GM12874 (cell line): ENCODE data around the gene ACAD9.

ENCODE experiments used
- TF ChIP-seq, protein P1 (sequence below): IDR thresholded peaks from 2 replicates; pipeline ENCODE4 v1.5.1; 2011; ENCODE audit warnings: low read depth, mild to moderate bottlenecking, control low read depth, low read length, moderate library complexity; ENCODE audit not compliant: insufficient read depth

Gene ACAD9

GRCh38 chr3:128889139-128889894 is 9.9 kb downstream of the ACAD9 start:
- TF ChIP-seq, protein P1, sequence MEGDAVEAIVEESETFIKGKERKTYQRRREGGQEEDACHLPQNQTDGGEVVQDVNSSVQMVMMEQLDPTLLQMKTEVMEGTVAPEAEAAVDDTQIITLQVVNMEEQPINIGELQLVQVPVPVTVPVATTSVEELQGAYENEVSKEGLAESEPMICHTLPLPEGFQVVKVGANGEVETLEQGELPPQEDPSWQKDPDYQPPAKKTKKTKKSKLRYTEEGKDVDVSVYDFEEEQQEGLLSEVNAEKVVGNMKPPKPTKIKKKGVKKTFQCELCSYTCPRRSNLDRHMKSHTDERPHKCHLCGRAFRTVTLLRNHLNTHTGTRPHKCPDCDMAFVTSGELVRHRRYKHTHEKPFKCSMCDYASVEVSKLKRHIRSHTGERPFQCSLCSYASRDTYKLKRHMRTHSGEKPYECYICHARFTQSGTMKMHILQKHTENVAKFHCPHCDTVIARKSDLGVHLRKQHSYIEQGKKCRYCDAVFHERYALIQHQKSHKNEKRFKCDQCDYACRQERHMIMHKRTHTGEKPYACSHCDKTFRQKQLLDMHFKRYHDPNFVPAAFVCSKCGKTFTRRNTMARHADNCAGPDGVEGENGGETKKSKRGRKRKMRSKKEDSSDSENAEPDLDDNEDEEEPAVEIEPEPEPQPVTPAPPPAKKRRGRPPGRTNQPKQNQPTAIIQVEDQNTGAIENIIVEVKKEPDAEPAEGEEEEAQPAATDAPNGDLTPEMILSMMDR: no peak

GRCh38 chr3:128895843-128896697 is 16.6 kb downstream of the ACAD9 start:
- TF ChIP-seq, protein P1: no peak

GRCh38 chr3:128902426-128902825 is 23.0 kb downstream of the ACAD9 start:
- TF ChIP-seq, protein P1: no peak

DNA sequence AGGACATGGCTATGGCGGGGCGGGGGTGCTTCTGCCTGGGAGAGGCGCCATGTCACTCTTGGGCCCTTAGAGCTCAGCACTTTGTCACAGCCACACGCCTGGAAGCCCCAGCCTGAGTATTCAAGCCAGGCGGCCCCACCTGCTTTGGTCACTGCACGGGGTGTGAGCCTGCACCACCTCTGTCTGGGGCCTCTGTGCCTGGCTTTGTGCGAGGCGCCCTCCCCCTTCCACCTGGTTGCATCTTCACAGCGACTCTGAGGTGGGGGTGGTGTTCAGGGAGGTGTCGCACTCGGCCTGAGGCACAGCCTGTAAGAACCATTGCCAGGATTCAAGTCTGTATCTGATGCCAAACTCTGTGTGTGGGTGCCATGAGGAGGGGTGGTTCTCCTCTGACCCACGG is 24.1 kb downstream of the ACAD9 start:
- TF ChIP-seq, protein P1: no peak

- TF ChIP-seq, protein P1: no peak
Measured at GRCh38 chr3:128906031-128906803, 26.8 kb downstream of the ACAD9 start.

DNA sequence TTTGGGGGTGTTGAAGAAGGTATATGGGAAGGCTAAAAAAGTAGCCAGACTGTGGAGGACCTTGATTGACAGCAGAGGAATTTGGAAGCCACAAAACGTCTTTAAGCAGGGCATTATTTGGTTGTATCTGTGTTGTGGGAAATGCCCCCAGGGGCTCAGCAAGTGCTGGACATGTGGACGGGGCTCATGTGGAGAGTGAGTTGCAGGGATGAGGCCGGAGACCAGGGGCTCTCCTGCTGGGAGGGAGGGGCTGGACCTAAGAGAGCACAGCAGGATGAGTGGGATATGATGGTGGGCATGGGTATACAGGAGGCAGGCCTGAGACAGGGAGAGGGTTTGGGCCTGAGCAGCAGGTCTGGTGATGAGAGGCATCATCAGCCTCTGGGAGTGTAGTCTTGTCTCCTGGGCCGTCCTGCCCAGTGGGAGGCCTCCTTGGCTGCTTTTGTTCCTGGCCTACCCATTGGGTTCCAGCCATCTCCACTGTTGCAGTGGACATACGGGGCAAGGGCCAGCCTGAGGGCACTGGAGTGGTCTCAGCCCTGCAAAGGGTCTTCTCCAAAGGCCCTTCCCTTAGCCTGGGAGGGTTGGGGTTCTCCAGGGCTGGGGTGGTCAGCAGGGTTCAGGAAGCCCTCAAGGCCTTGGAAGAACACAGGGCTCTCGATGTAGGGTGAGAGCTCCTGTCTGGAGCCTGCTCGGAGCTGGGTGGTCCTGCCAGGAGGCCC is 27.5 kb downstream of the ACAD9 start:
- TF ChIP-seq, protein P1: no peak
